SU-DHL-6 (cell line): ENCODE measurements around the gene RBM17.
"Not testable (repeated sequence)": the region's sequence is repeated elsewhere in the genome, so short reads cannot be mapped to it uniquely, and the experiment has no call there.

Source experiments
- H2AFZ ChIP-seq: fragments of 200-600 bp; sonication (generic); 2 replicates; pipeline ENCODE4 v1.6.1; 2014; ENCODE audit warnings: low read depth, mild to moderate bottlenecking, moderate library complexity, mixed read lengths, antibody characterized with exemption, low read length; ENCODE audit not compliant: severe bottlenecking
- H3F3A ChIP-seq: fragments of 200-600 bp; shearing (Covaris generic); 2 replicates; pipeline ENCODE4 v1.6.0; 2016; ENCODE audit warnings: antibody characterized with exemption, mild to moderate bottlenecking; ENCODE audit not compliant: insufficient read depth
- H3K27ac ChIP-seq: fragments of 200-600 bp; sonication (generic); 2 replicates; pipeline ENCODE4 v1.5.1; 2016; ENCODE audit warnings: low read depth, mild to moderate bottlenecking, low read length, moderate library complexity, mixed read lengths
- H3K27me3 ChIP-seq: fragments of 200-600 bp; sonication (generic), shearing (Covaris generic); 2 replicates; pipeline ENCODE4 v1.6.0; 2014; ENCODE audit warnings: mild to moderate bottlenecking, low read length
- H3K36me3 ChIP-seq: fragments of 200-600 bp; sonication (generic); 2 replicates; pipeline ENCODE4 v1.6.1; 2014; ENCODE audit warnings: mild to moderate bottlenecking, low read length, mixed read lengths
- H3K4me2 ChIP-seq: fragments of 300-600, 200-600 bp; shearing (Covaris generic), sonication (generic); 2 replicates; pipeline ENCODE4 v1.6.0; 2014; ENCODE audit warnings: low read length, low read depth, mild to moderate bottlenecking; ENCODE audit not compliant: poor library complexity, severe bottlenecking
- H3K4me3 ChIP-seq: fragments of 200-600 bp; sonication (generic); 2 replicates; pipeline ENCODE4 v1.5.1; 2014; ENCODE audit warnings: antibody characterized with exemption, low read length, mild to moderate bottlenecking, mixed read lengths; ENCODE audit not compliant: insufficient read depth, poor library complexity, severe bottlenecking
- H3K79me2 ChIP-seq: fragments of 200-600 bp; sonication (generic); 2 replicates; pipeline ENCODE4 v1.6.1; 2014; ENCODE audit warnings: mild to moderate bottlenecking, low read length, moderate library complexity; ENCODE audit not compliant: insufficient read depth
- H3K9ac ChIP-seq: fragments of 200-600 bp; sonication (generic); 2 replicates; pipeline ENCODE4 v1.7.0; 2014; ENCODE audit warnings: mild to moderate bottlenecking, low read length
- H3K9me2 ChIP-seq: fragments of 200-600 bp; sonication (generic); replicated peaks from 2 replicates; pipeline ENCODE4 v1.6.1; 2014; ENCODE audit warnings: low read length; ENCODE audit not compliant: insufficient read depth
- H3K9me3 ChIP-seq: fragments of 200-600 bp; sonication (generic); 2 replicates; pipeline ENCODE4 v1.6.1; 2014; ENCODE audit warnings: low read length, mixed read lengths; ENCODE audit not compliant: insufficient read depth
- H4K20me1 ChIP-seq: fragments of 200-600 bp; sonication (generic); 2 replicates; pipeline ENCODE4 v1.6.1; 2014; ENCODE audit warnings: low read depth, mild to moderate bottlenecking, antibody characterized with exemption, low read length, moderate library complexity, mixed read lengths
- CTCF ChIP-seq: fragments of 200-600 bp; sonication (generic); IDR thresholded peaks from one replicate; pipeline ENCODE4 v1.5.1; 2017; ENCODE audit warnings: antibody characterized with exemption, mild to moderate bottlenecking, low read length, moderate library complexity; ENCODE audit not compliant: insufficient read depth, poor library complexity, severe bottlenecking
- EZH2phosphoT487 ChIP-seq: fragments of 200-600 bp; sonication (generic), shearing (Covaris generic); conservative IDR thresholded peaks from 2 replicates; pipeline ENCODE4 v1.6.1; 2018; ENCODE audit warnings: mild to moderate bottlenecking, antibody characterized with exemption, low read length, moderate library complexity, mixed read lengths

RBM17 gene

GRCh38 chr10:6123532-6123931 is 34.7 kb downstream of the RBM17 start:
- no peaks in the 10 kb centered on the region for H3K9me2 ChIP-seq
- H3K9ac ChIP-seq = no peak overlapping the region
- H3K79me2 ChIP-seq = no peaks in the 10 kb centered on the region
- H3K36me3 ChIP-seq = no peaks in the 10 kb centered on the region
- no peak overlapping the region for H3K4me3 ChIP-seq
- no peaks in the 10 kb centered on the region for H3F3A ChIP-seq
- no peaks in the 10 kb centered on the region for H3K27me3 ChIP-seq
- H3K27ac ChIP-seq = no peak overlapping the region
- no peaks in the 10 kb centered on the region for H3K9me3 ChIP-seq
- TF ChIP-seq CTCF = no peak
- TF ChIP-seq EZH2phosphoT487 = no peak
- H2AFZ ChIP-seq = no peak overlapping the region
- H3K4me2 ChIP-seq = no peak overlapping the region
- no peaks in the 10 kb centered on the region for H4K20me1 ChIP-seq

DNA sequence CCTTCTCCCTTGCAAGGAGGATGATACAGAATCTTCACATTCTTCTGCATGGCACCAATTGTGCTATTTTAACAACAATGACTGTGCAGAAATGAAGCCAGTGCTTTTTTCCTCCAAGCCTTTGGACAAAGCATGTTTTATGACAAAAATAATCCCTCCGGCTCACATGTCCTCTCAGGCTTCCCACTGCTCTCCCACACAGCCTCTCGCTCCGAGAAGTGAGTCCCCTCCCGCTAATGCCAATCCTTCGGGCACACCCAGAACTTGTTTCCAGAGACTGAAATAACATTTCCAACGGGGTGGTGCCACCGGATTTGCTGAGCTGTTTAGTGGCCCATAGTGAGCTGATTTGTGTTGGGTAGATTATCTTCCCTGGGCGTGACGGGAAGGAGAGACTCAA is 35.8 kb downstream of the RBM17 start:
- H4K20me1 ChIP-seq = no peaks in the 10 kb centered on the region
- no peaks in the 10 kb centered on the region for H3K79me2 ChIP-seq
- no peaks in the 10 kb centered on the region for H3K27me3 ChIP-seq
- H3K4me2 ChIP-seq = no peak overlapping the region
- TF ChIP-seq CTCF = no peak
- TF ChIP-seq EZH2phosphoT487 = no peak
- no peak overlapping the region for H3K27ac ChIP-seq
- H3F3A ChIP-seq = no peaks in the 10 kb centered on the region
- no peaks in the 10 kb centered on the region for H3K36me3 ChIP-seq
- H3K9me3 ChIP-seq = no peaks in the 10 kb centered on the region
- H3K4me3 ChIP-seq = no peak overlapping the region
- no peak overlapping the region for H2AFZ ChIP-seq
- H3K9ac ChIP-seq = no peak overlapping the region
- H3K9me2 ChIP-seq = no peaks in the 10 kb centered on the region

- H3K9me3 ChIP-seq, H3K36me3 ChIP-seq, H3K27ac ChIP-seq: not testable (repeated sequence)
These were observed 38.6 kb downstream of the RBM17 start for GRCh38 chr10:6127461-6127860.

DNA sequence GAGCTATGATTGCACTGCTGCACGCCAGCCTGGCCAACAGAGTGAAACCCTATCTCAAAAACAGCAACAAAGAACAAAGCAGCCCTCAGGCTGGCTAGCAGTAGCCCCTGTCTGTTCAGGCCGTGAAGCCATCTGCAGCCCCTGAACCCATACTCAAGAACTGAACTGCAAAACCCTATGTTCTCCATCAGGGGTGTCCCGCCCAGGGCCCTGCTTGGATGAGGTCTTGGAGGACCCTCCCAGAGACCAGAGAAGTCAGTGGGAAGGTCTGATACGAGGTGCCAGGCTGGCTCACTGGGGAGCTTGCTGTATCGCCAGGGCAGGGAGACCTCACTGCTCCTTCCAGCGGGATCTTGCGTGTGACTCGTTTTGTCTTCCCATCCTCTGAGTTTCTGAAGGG is 39.3 kb downstream of the RBM17 start:
- Histone ChIP-seq H3K36me3 (no peaks in the 10 kb centered on the region), H3K27me3 (no peaks in the 10 kb centered on the region), H3K9me2 (no peaks in the 10 kb centered on the region), H3K4me3 (no peak overlapping the region), H4K20me1 (no peaks in the 10 kb centered on the region), H3F3A (no peaks in the 10 kb centered on the region), H2AFZ (no peak overlapping the region), H3K4me2 (no peak overlapping the region), H3K9ac (no peak overlapping the region), H3K9me3 (no peaks in the 10 kb centered on the region), H3K79me2 (no peaks in the 10 kb centered on the region), H3K27ac (no peak overlapping the region)
- no peak for TF ChIP-seq EZH2phosphoT487
- no peak for TF ChIP-seq CTCF

More at GRCh38 chr10:6127461-6127860, 38.6 kb downstream of the RBM17 start:
- not testable (repeated sequence) for H3K9ac ChIP-seq, H3K4me3 ChIP-seq, H4K20me1 ChIP-seq, H2AFZ ChIP-seq, H3K79me2 ChIP-seq, H3K4me2 ChIP-seq, H3K27me3 ChIP-seq, H3F3A ChIP-seq, H3K9me2 ChIP-seq
